ENCODE measurements around the gene IFI16. TPM values are rescaled to one million over a fixed set of nuclear protein-coding genes. Genes with fewer than 3 reads are reported as not detected.

Gene IFI16
- total RNA-seq (10 to 100 TPM; 12.6 to 29.4 (median 15.3) TPM), polyA plus RNA-seq (10 to 100 TPM in 2 of 3 donors, 1 to 10 TPM in 1; 9.6 to 14.0 (median 13.0) TPM)
- long read RNA-seq, donor 1, partial matches to known transcripts: 3 of 6 reads
- long read RNA-seq, donor 1, other reads (novel, unspliced or antisense): 2 of 6 reads
- long read RNA-seq, donor 2, partial matches to known transcripts: 2 of 7 reads
- long read RNA-seq, donor 2, other reads (novel, unspliced or antisense): 4 of 7 reads

DNA sequence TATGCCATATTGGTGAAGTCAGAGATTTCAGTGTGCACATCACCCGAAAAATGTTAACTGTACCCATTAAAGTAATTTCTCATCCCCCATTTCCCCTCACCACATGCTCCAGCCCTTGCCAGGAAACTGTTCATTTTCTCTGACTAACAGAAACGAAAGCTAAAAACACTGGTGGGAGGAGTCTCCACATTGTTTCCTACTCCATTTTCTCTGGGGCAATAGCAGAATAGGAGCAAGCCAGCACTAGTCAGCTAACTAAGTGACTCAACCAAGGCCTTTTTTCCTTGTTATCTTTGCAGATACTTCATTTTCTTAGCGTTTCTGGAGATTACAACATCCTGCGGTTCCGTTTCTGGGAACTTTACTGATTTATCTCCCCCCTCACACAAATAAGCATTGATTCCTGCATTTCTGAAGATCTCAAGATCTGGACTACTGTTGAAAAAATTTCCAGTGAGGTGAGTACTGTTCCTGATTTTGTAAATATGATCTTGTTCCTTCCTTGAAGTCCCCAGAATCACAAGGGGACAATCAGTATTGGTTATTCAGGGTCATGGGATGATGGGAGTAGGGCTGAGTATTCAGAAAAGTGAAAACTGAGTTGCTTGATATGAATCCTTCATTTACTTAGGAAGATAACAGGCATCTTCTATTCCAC, at the start of gene IFI16:
TSS of gene IFI16 (plus strand) at position 204 of the 658 bp plus-strand sequence. CDS start 4,774 bp downstream, outside the sequence.
- TF ChIP-seq, protein P1, sequence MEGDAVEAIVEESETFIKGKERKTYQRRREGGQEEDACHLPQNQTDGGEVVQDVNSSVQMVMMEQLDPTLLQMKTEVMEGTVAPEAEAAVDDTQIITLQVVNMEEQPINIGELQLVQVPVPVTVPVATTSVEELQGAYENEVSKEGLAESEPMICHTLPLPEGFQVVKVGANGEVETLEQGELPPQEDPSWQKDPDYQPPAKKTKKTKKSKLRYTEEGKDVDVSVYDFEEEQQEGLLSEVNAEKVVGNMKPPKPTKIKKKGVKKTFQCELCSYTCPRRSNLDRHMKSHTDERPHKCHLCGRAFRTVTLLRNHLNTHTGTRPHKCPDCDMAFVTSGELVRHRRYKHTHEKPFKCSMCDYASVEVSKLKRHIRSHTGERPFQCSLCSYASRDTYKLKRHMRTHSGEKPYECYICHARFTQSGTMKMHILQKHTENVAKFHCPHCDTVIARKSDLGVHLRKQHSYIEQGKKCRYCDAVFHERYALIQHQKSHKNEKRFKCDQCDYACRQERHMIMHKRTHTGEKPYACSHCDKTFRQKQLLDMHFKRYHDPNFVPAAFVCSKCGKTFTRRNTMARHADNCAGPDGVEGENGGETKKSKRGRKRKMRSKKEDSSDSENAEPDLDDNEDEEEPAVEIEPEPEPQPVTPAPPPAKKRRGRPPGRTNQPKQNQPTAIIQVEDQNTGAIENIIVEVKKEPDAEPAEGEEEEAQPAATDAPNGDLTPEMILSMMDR (IDR thresholded peaks at IDR 0.05): no peak
- H3K4me1 ChIP-seq: no peaks in the 10 kb centered on the region

DNA sequence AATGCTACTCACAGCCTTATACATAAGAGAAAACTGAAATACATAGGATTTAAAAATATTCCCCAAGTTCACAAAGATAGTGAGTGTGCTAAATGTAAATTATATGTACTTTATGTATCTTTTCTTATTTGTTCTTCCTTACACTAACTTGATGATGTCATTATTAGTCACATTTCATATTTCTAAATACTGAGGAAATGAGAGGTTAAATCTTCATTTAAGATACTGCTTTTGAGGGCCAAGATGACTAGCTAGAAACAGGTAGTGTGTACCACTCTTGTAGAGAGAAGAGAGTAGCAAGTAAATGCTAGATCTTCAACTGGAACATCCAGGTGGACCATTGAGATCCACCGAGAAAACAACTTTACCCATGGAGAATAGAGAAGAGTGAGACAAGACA, 48.5 kb upstream of the IFI16 start:
- H3K4me3 ChIP-seq: no peak overlapping the region
- 91 to 97% (median 93%) methylated on average over 1 of the region's 1 CpG for WGBS, 3 donors
- DNase-seq (no peak), ATAC-seq (no peak)
- no peaks in the 10 kb centered on the region for H3K36me3 ChIP-seq (ENCODE audit: insufficient read depth in 1 of 2, low read depth in 1 of 2)
- H3K9me3 ChIP-seq: no peaks in the 10 kb centered on the region
- no peak overlapping the region for H3K27ac ChIP-seq
- intact Hi-C loops (cut with DNase I): no loop called here
- no peaks in the 10 kb centered on the region for H3K27me3 ChIP-seq (ENCODE audit: insufficient read depth in 3 of 3, low read length in 2 of 3)
- H3K4me1 ChIP-seq: no peaks in the 10 kb centered on the region
- TF ChIP-seq, protein P1 (IDR thresholded peaks at IDR 0.05): no peak

More for the DNA sequence above, at the start of gene IFI16:
- 15 to 43% (median 20%) methylated on average over 5 of the region's 5 CpGs for WGBS, 3 donors
- ATAC-seq: peak; percentile 51 to 90 (median 82)
- H3K27me3 ChIP-seq (ENCODE audit: insufficient read depth in 3 of 3, low read length in 2 of 3): no peaks in the 10 kb centered on the region
- H3K27ac ChIP-seq: peak within 1 kb of the TSS; percentile 74
- no peak for DNase-seq
- peak within 1 kb of the TSS; percentile 67 for H3K4me3 ChIP-seq
- intact Hi-C loops (cut with DNase I): no loop called here
- H3K9me3 ChIP-seq: no peaks in the 10 kb centered on the region
- no peaks in the 10 kb centered on the region for H3K36me3 ChIP-seq (ENCODE audit: insufficient read depth in 1 of 2, low read depth in 1 of 2)

DNA sequence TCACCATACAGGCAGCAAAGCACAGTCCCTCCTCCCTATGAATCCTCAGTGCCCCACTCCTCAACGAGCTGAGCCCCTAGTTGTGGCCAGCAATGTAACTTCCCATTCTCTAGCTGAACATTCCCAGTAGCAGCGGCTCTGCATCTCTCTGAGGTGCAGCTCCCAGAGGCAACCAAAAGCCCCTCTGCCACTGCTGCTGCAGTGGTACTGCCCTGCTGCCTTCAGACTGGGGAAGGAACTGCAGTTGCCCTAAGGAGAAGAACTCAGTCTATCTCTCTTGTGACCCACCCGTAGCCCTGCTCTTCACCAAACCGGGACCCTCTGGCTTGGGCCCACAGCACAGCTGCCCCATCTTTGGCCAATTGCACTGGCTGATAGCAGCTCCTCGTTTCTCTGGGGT, 46.7 kb upstream of the IFI16 start:
- Histone ChIP-seq H3K27ac (no peak overlapping the region), H3K36me3 (ENCODE audit: insufficient read depth in 1 of 2, low read depth in 1 of 2) (no peaks in the 10 kb centered on the region)
- 43 to 52% (median 46%) methylated on average over 5 of the region's 5 CpGs for WGBS, 3 donors

DNA sequence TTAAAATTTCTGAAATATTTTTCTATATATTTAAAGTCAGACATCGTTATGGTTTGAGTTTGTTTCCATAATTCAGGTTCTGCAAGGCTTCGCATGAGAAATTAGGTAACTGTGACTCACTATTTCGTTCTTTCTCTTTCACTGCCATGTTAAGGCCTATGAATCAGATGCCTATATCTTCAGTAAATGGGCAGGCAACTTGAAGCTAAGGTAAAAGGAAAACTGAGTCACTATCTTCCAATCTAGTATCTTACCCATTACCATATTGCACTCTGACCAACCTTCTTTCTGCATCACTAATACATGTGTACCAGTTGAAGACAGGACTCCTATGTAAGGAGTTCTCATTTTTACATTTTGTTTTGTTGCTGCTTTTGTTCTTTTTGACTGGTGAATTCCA, 40.5 kb upstream of the IFI16 start:
- intact Hi-C loops (cut with DNase I): no loop called here
- TF ChIP-seq, protein P1 (IDR thresholded peaks at IDR 0.05): no peak
- no peak for DNase-seq
- Histone ChIP-seq H3K27me3 (ENCODE audit: insufficient read depth in 3 of 3, low read length in 2 of 3) (no peaks in the 10 kb centered on the region), H3K9me3 (no peaks in the 10 kb centered on the region), H3K27ac (no peak overlapping the region), H3K4me1 (no peaks in the 10 kb centered on the region), H3K4me3 (no peak overlapping the region), H3K36me3 (ENCODE audit: insufficient read depth in 1 of 2, low read depth in 1 of 2) (no peaks in the 10 kb centered on the region)
- no peak for ATAC-seq
- 77 to 78% (median 77%) methylated on average over 3 of the region's 3 CpGs for WGBS, 3 donors

More for the DNA sequence above, 46.7 kb upstream of the IFI16 start:
- H3K4me1 ChIP-seq: no peaks in the 10 kb centered on the region
- ATAC-seq (no peak), DNase-seq (no peak)
- intact Hi-C loops (cut with DNase I): no loop called here
- H3K4me3 ChIP-seq: no peak overlapping the region
- no peaks in the 10 kb centered on the region for H3K9me3 ChIP-seq
- no peaks in the 10 kb centered on the region for H3K27me3 ChIP-seq (ENCODE audit: insufficient read depth in 3 of 3, low read length in 2 of 3)
- TF ChIP-seq, protein P1 (IDR thresholded peaks at IDR 0.05): no peak
